NCI-H69 (cell line): ENCODE results near the gene FBXL7.

Source experiments
- DNase-seq: peaks from one replicate; lab custom pipeline; 2025; lab: John Stamatoyannopoulos, UW

The FBXL7 gene

DNA sequence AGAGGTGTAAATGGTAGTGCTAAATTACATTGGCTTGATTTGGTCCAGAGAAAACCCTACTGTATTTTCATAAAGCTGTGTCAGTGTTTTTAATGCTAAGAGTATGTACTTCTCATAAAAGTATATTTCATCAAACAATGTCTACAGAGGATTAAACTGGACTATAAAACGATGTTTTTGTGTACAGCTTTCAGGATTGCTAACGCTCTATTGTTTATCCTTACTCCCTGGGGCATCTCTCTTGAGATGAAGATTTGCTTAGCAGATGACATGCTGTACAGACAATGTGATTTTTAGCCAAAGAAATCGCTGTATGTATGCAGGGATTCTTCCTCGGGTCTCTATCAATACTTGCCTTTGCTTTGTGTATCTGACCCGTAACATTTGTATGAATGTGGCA is 216.0 kb downstream of the FBXL7 start:
- no peak for DNase-seq

DNA sequence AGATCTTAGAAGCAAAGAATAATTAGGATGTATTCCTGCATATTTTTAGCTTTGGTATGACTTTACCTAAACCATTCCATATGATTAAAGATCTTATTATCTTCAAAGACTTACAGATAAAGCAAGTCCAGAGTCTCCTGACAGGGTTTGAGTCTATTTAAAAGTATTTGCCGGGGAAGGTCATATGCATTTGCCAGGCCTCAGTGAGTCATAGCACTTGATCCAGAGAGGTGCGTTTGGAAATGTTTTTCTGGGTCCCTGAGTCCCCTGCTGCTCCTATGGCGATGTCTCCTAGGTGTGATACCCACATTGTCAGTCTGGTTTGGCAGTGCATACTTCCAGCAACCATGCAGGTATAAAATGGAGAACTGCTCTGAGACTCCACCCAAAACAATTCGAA is 217.0 kb downstream of the FBXL7 start:
- no peak for DNase-seq

DNA sequence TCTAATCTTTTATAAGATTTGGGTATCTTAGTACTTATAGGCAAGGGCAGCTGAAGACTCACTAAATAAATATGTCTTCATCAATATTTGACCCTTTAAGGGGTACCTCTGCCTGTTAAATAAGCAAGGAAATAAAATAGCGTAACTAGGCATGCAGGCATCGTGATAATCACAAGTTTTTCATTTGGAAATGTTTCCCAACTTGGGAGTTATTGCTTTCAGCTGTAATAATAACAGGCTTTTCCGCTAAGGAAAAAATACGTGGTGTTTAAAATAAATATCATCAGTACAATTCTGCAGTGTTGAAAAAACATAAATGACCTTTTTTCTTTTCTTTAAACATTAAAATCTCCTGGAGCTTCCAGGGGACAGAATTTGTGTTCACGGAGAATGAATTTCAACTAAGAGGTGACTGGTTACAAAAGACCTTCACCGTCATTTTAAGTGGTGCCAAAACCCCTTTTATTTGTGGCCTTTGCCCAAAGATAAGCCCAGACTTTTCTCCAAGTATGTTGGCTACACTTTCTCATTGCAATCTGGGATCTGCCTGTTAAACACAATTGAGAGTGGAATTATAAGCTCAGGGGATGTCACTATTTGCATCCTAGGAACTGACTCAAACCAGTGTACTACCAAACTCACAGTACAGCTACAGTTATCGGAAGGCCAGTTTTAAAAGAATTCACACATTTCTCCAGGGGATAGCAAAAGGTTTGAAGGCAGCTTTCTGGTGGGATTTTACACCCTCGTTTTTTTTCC is 218.6 kb downstream of the FBXL7 start:
- DNase-seq, result no peak

DNA sequence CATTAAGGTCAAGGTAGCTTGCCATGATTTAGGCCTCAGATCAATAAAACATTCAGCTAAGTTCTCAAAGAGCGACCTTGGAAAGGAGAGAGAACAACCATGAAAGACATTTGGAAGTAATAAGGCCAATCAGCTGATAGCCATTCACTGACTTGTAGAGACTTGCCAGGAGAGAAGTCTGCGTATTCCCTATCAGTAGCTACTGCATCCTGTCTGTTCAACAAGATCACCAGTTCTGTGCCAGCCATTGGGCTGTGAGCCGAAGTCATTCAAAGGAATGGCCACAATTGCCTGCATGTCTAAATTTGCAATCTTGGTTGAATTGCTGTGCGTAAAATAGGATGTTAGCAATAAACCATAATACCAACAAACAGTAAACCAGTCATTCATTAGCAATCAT is 219.8 kb downstream of the FBXL7 start:
- DNase-seq, result no peak

DNA sequence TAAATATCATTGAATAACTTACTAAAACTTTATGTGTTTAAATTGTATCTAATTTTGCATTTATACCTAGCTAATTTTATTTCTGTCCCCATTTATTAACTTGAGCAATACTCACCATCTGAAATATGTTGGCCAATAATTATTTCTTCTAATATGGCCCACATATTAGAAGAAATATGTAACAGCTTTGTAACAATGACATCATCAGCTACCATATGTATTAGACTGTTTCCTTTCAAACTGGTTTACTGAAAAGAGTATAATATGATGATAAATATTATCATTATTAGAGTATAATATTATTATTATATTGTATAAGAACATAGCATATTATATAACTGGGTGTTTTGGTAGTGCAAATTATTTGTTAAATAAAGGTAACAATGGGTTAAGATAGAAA is 220.5 kb downstream of the FBXL7 start:
- DNase-seq, result no peak

DNA sequence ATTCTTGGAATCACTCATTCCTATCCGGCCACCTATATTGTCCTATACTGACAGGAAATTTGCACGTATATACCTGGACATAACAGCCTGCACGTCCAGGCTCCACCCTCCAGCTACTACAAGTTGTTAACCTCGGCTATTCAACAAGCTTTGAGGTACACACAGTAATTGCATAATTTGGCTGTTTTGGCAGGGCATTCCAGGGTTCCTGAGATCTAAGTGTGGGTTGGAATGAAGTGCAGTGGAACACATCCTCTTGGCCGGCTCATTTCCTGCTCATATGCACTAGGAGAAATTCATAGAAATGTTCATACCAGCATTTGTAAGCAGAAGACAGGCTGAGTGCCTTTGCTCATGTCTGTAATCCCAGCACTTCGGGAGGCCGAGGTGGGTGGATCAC is 222.3 kb downstream of the FBXL7 start:
- DNase-seq, result no peak

DNA sequence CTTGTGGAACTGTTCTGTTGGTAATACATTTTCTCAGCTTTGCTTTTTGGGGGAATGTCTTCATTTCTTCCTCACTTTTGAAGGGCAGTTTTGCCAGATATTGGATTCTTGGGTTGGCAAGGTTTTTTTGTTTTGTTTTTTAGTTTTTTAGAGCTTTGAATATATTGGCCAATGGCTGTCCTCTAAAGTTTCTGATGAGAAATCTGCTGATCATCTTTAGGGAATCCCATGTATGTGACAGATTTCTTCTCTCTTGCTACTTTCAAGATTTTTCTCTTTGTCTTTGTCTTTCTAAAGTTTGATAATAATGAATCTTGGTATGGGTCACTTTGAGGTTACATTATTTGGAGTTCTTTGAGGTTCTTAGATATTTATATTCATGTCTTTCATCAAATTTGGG is 227.4 kb downstream of the FBXL7 start:
- DNase-seq, result no peak

DNA sequence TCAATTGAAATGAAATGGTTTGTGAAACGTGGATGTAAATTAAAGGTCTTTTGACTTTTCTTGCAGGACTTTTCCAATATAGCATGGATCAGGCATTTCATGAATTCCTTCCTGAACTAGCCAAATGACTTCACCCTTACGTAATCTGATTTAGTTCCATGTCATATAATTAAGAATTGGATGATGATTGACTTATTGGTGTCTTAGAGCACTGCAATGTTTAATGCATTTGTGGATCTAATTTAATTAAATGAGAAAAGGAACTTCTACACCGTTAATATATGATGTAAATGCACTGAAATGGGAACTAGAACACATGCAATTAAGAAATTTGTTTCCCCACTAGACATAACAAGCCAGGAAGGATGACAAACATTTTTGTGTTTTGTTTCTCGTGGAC is 228.8 kb downstream of the FBXL7 start:
- no peak for DNase-seq

DNA sequence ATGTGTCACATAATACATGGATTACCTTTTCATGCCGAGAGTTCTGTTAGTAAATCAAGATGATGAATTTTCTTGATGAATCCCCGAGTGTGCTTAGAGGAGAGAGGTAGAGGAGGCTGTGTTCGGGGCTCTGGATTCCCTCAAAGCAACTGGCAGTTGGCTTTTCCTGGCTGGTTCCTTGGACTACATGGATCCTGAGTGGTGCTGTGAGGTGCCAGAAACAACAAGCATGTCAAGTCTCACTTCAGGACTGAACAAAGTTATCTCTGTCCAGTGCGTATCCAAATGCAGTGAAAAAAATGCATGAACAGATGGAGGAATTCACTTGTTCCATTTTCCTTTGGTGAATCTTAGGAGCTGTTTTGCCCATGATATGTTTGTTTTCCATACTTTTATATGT is 231.7 kb downstream of the FBXL7 start:
- no peak for DNase-seq

DNA sequence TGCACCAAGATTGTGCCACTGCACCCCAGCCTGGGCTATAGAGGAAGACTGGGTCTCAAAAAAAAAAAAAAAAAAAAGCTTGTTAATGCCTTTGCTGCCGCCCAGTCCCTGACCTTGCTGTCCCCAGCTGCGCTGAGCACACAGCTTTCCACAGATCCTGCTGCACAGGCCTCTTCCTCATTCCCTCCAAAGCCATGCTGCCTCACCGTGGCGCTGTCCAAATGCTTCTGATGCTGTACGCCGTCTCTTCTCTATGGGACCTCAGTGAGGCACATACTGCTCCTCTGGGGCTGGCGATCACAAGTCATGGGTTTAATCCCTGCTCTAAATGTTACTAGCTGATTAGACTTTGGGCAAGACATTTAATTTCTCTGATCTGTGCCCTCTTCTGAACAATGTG is 234.1 kb downstream of the FBXL7 start:
- no peak for DNase-seq

DNA sequence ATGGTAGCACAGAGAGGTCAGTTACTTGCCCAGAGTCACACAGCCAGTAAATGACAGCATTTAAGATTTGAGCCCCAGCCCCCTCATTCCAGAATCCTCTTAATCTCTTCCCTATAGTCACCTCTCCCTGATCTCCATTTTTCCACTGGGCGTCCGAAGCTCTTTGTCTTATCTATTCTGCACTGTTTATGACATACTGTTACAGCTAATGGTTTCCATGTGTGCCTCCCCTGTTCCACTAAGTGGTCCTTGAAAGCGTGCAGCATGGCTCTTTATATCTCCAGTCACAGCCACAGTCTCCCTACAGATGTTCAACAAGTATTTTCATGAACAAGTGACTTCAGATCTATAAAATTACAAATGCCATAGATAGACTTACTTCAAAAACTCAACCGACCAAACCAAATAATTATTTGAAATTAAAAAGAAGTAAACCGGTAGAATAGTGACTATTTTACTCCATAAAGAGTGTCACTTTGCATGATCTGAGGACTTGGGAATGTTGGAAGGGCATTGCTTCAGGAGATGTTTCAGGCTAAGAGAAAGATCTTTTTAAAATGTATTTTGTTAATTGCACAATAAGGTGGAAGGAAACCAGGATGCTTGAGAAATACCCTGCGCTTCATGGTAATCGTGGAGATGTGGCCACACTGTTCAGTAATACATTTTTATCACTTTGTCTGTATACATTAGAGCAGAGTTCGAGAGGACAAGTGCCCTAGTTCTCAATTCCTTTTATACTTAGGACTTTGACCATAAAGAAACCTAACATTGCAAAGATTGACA is 237.2 kb downstream of the FBXL7 start:
- no peak for DNase-seq

DNA sequence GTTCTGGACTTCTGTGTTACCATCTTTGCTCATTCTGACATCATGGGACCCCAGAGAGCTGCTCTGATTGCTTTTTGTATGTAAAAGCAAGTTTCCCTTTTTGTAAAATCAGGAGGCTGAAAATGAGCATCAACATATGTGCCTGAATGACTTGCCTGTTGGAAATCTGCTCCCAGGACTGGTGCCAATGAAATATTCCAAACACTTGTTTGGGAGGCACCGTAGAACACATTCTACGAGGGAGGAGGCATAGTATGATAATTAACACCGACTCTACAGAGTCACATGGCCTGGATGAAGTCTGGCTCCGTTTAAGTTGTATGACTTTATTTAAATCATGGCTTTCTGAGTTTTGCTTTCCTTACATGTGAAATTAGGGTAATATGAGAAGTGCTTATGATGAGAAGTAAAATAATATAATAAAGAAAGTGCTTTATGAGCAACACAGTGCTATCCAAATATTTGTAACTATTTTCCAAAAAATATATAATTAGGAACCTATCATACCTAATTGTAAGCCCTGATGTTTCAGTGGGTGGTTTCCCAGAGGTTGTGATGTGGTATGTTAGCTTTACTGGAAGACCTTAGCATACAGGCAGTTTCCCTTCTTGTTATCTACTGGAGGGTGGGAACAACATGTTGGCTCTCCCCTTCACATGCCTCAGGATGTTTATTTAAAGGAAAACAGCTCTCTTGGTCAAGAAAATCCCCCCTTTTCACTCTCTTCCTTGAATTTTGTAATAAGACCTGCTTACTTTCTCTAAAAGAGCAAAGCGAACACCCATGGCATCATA is 238.1 kb downstream of the FBXL7 start:
- DNase-seq, result no peak

DNA sequence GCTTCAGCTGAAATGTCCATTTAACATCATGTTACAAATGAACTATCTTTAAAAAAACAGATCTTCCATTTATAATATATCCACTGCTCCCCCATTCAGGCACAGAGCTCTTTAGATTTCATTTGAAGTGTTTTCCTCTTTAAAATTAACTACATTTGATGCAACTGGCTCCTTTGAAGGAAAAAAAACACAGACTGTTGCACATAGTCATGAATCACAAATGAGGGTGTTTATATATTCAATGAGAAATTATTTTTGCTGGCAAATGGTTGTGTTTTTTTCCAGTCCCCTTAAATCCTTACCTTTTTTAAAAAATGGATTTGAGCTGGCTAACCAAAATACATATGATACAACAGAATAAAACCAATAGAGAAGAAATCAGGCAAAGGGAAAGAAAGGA is 240.4 kb downstream of the FBXL7 start:
- no peak for DNase-seq

DNA sequence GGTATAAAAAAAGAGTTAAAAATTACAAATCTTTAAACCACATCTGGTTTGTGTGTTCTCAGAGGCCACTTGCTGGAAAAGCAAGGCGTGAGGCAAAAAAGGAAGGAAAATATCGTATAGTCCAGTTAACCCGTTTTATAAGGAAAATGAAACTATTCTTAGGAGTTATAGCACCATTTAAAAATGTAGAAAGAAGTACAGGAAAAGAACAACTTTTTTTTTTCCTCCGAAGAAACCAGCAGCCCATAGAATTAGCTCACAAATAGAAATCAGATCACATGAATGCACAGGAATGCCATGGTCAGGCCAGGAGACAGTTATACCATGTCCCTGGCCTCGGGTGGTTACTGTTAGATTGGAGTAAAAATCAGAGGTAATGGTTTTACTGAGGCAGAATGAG is 241.6 kb downstream of the FBXL7 start:
- no peak for DNase-seq

DNA sequence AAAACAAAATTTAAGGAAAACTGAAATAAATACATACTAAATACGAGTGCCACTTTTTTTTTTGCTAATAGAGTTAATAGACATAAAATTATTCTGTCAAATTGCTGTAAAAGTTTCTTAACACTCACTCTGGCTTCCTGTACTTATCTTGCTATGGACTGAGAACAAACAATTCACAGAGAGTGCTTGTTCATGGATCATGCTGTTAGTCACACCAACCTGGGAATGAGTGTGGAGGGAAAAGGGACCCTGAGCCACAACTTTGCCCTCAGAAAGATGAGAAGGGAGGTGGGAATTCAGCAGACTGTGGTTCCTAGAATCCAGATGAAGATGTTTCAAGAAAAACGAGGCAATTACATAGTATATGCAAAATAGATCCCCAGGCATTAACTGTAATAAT is 246.9 kb downstream of the FBXL7 start:
- DNase-seq, result no peak

DNA sequence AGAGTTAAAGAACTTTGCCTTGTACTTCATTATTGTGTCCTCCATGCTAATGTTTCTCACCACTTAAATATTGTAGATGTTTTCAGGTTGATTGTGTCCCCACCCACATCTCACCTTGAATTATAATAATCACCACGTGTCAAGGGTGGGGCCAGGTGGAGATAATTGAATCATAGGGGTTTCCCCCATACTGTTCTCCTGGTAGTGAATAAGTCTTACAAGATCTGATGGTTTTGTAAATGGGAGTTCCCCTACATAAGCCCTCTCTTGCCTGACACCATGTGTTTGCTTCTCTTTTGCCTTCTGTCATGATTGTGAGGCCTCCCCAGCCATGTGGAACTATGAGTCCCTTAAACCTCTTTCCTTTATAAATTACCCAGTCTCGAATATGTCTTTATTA is 248.3 kb downstream of the FBXL7 start:
- no peak for DNase-seq

DNA sequence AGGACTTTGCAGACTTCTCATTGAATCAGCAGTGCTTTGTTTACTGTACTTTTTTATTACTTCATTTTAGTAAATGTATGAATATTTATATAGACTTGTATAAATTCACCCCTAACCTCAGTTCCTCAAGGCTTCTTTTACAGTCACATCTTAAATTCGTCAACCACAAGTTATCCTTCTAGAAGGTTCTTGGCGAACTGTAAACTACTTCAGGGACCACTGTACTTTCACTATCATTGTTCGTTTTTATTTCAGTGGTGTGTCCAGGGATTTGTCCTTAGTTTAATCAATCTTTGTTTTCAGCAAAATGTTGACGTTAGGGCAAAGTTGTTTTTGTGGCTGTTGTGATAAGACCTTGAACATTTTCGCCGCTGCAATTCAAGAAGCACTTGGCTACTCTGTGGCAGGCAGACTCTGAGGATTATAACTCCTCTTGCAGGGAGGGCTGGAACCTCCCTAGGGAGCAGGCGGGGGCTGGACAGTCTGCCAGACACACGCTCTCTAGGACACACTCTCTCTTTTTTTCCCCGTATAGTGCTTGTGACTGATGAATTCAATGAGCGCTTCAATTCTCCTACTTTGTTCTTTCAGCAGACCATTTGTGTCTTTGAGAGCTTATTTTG is 252.8 kb downstream of the FBXL7 start:
- peak; percentile 13 for DNase-seq

DNA sequence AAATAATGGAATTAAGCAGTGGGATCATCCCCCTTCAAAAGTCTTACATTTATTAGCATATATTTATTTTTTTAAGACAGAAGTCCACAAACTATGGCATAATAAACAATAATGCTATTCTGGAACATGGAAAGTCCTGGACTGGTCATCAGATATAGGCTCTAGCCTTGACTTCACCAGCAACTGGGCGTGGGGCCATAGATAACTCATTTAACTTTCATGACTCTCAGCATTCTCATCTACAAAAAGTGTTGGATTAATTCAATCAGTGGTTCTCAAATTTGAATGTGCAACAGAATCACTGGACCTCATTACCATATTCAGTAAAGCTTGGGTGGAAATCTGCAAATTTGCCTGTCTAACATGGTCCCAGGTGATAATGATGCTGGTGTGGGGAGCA is 253.8 kb downstream of the FBXL7 start:
- no peak for DNase-seq

DNA sequence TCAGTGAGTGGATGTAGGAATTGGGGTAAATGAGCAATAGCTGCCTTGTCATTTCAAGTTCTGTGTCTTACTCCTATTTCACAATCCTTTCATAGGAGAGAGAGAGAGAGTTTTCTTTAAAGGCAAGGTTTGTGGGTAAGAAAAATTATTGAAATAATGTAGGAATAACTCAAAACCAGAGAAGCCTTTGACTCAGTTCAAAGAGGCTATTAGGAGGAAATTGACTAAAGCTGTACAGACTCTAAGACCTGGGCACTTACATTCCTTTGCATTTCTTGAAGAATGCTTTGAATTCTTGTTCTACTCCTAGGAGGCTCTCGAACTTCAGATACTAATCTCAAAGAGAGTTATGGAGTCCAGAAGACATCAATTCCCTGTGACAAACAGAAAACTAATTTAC is 257.1 kb downstream of the FBXL7 start:
- DNase-seq, result no peak

DNA sequence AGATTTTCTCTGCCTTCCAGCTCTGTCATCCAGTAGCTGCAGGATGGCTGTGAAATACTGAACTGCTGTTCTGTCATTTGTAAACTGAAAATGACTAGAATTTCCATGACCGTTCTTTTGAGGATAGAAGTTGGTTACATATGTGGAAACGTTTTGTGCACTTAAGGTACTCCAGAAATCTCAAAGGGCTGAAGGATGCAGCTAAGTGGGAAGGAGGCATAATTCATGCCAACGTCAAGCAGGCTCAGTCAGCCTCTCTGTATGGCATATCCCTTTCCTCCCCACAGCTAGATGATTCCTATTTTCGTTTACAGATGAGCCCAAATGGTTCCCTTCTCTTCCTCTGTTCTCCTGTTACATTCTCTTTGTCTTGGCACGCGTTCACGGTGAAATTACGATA is 257.6 kb downstream of the FBXL7 start:
- peak; percentile 17 for DNase-seq

DNA sequence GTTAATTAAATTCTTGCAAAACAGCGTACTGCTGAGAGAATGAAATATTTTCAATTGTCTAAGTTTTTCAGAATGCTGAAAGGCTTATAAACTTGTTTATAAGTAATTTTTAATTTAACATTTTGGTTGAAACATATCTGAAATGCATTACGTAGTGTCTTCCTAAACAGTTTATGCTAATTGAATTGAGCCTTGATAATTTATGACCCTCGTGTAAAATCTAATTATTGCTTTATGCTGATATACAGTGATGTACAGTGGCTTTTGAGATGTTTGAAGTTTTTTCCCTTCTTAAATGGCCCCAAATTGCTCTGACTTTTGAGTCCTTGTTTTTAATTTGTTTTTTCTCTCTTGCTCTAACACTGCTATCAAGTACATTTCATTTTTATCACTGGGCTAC is 262.7 kb downstream of the FBXL7 start:
- no peak for DNase-seq

DNA sequence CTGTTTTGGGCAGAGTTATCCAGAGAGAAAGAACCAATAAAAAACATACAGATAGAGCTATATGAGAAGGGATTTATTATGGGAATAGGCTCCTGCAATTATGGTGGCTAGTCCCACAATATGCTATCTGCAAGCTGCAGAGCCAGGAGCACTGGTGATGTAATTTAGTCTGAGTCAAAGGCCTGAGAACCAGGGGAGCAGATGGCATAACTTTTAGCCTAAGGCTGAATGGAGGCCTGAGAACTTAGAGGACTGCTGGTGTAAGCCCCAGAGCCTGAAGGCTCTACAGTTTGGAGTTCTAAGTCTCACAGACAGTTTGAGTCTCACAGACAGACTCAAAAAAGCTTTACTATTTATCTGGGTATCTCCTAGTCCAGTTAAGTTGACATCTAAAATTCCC is 263.8 kb downstream of the FBXL7 start:
- peak; percentile 38 for DNase-seq

DNA sequence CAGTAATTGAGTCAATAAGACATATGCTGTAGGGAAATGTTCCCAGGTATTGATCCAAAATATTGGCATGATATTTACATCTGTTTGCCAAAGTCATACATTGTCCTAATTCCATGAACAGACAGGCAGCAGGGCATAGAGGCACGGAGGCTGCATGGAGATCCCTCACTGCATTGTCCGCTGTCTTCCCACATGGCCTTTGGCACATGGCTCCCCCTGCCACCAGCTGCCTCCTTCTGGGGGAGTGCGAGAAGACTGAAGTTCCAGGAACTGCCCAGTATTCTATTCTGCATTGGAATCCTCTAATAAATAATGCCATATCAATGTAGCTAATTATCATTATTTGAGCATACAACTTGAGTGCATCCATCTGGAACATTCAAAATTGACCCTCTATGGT is 269.0 kb downstream of the FBXL7 start:
- no peak for DNase-seq
